A549 (cell line): ENCODE results near the gene H2AZ2.

Source experiments
- CBX8 ChIP-seq: fragments of 200-600 bp; sonication (generic); IDR thresholded peaks from 2 replicates; pipeline ENCODE4 v1.6.1; 2016
- CTCF ChIP-seq: fragments of >200 bp; sonication (Bioruptor Twin); formaldehyde crosslinking; IDR thresholded peaks from 3 replicates; pipeline ENCODE4 v1.5.1; 2016
- EP300 ChIP-seq, 2 experiments: fragments of >200 bp; sonication (Bioruptor Twin); formaldehyde crosslinking; IDR thresholded peaks; 2 replicates in 1 of 2; 3 replicates in 1 of 2; pipeline ENCODE4 v1.6.1; 2016 to 2017
- ESRRA ChIP-seq: fragments of 150-350 bp; IDR thresholded peaks from 2 replicates; pipeline ENCODE4 v1.6.1; 2014; ENCODE audit warnings: mild to moderate bottlenecking, low read length, borderline replicate concordance
- HOXA7 ChIP-seq: fragments of 250-450 bp; sonication (Bioruptor Pico); IDR thresholded peaks from 2 replicates; pipeline ENCODE4 v1.5.0; 2020; ENCODE audit warnings: mild to moderate bottlenecking, moderate library complexity
- KDM1A ChIP-seq: fragments of 200-600 bp; sonication (generic); IDR thresholded peaks from 2 replicates; pipeline ENCODE4 v1.6.1; 2016; ENCODE audit warnings: low read depth, mild to moderate bottlenecking
- MAX ChIP-seq: IDR thresholded peaks from 2 replicates; pipeline ENCODE4 v1.6.1; 2012
- MYC ChIP-seq: IDR thresholded peaks from 2 replicates; pipeline ENCODE4 v1.6.1; 2012; ENCODE audit warnings: mild to moderate bottlenecking, inconsistent platforms, low read length, improper control_type of control experiment, borderline replicate concordance
- POLR2A ChIP-seq: IDR thresholded peaks from 2 replicates; pipeline ENCODE4 v1.6.1; 2012; ENCODE audit warnings: mild to moderate bottlenecking, low read length
- REST ChIP-seq: fragments of 200-600 bp; sonication (generic); IDR thresholded peaks from 2 replicates; pipeline ENCODE4 v1.6.1; 2016; ENCODE audit warnings: antibody characterized with exemption, mild to moderate bottlenecking, moderate library complexity
- SMC3 ChIP-seq: fragments of >200 bp; sonication (Bioruptor Twin); formaldehyde crosslinking; IDR thresholded peaks from 3 replicates; pipeline ENCODE4 v1.6.1; 2018; ENCODE audit warnings: inconsistent platforms
- ZC3H11A ChIP-seq: fragments of 450-650 bp; IDR thresholded peaks from 2 replicates; pipeline ENCODE4 v1.6.1; 2014; ENCODE audit warnings: antibody characterized with exemption, mild to moderate bottlenecking
- ZNF302 ChIP-seq: fragments of 250-450 bp; sonication (Bioruptor Pico); IDR thresholded peaks from 2 replicates; pipeline ENCODE4 v1.9.0; 2021; ENCODE audit warnings: inconsistent platforms, mild to moderate bottlenecking, moderate library complexity

GRCh38 chr7:44799939-44800338 lies 47.9 kb downstream of the H2AZ2 start:
- TF ChIP-seq REST, result no peak
- no peak for TF ChIP-seq CTCF
- no peak for TF ChIP-seq ZNF302 (CRISPR knock-in tag)
- TF ChIP-seq SMC3, result no peak
- TF ChIP-seq MAX, result no peak
- no peak for TF ChIP-seq EP300 (IDR thresholded peaks at IDR 0.05)
- TF ChIP-seq ZC3H11A, result no peak
- no peak for TF ChIP-seq POLR2A
- TF ChIP-seq MYC, result no peak
- TF ChIP-seq HOXA7 (CRISPR knock-in tag), result no peak
- no peak for TF ChIP-seq CBX8
- TF ChIP-seq KDM1A, result no peak
- TF ChIP-seq ESRRA, result no peak
